Gastrocnemius medialis (tissue), 4 donors: ENCODE measurements around the gene SH3PXD2B.

ENCODE experiments used
- CTCF ChIP-seq, 5 experiments: fragments of 450-650 bp in 3 of 5; fragments of 200-600 bp in 2 of 5; sonication (generic) in 2 of 5; IDR thresholded peaks in 4 of 5; conservative IDR thresholded peaks in 1 of 5; 1 replicate in 4 of 5; 2 replicates in 1 of 5; pipeline ENCODE4 v1.5.1; 2016 to 2019; ENCODE audit warnings: antibody characterized with exemption in 5 of 5, mild to moderate bottlenecking in 3 of 5, moderate library complexity in 3 of 5
- POLR2A ChIP-seq, 2 donors: fragments of 450-650 bp; IDR thresholded peaks; one replicate each; pipeline ENCODE4 v1.6.1; 2017; ENCODE audit warnings: antibody characterized with exemption in 2 of 2, mild to moderate bottlenecking in 2 of 2, moderate library complexity in 2 of 2

- TF ChIP-seq CTCF (IDR thresholded peaks at IDR 0.05 in 4 of 5, conservative IDR thresholded peaks at IDR 0.05 in 1 of 5) (no peak), POLR2A (IDR thresholded peaks at IDR 0.05) (no peak)
These were observed 176.0 kb downstream of the SH3PXD2B start for GRCh38 chr5:172278356-172278755.
